ENCODE results near the gene GRID2.
A peak's percentile ranks its signal among the peaks of the same experiment; 100 is the strongest.
"Not testable (repeated sequence)": the region's sequence is repeated elsewhere in the genome, so short reads cannot be mapped to it uniquely, and the experiment has no call there.

The GRID2 gene

GRCh38 chr4:92303621-92304027 is at the start of gene GRID2:
GRID2 (plus strand) TSS chr4:92303966.
- DNase-seq = peak; percentile 66 to 76

GRCh38 chr4:92253986-92254671 is 49.6 kb upstream of the GRID2 start:
- no peak for DNase-seq

DNA sequence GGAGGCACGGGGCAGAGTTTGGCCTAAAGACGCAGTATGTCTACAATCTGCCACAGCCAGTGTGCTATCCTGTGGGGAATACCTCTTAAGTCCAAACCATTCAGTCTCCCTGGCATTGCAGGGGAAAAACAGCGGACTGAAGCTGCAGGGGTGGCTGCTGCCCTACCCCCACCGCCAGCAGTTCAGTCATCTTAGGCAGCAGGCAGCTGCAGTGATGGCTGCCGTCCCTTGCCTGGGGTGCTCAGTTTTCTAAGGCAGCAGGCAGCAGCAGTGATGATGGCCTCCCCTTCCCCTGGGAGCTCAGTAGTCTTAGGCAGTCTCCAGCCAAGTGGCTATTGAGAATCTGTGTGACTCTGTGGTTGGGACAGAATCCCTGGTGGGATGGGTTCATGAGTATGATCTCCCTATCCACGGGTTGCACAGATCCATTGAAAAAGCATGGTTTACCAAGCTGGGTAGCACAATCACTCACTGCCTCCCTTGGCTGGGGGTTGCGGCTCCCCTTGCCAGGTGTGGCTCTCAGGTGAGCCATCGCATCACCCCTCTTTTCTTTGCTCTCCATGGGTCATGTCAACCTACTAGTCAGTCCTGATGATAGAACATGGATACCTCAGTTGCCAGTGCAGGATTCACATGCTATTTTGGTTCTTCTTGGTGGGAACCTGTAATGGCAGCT is 48.9 kb upstream of the GRID2 start:
- DNase-seq = no peak

- no peak for DNase-seq
Measured at GRCh38 chr4:92255920-92256244, 47.9 kb upstream of the GRID2 start.

GRCh38 chr4:92257931-92258857 is 45.6 kb upstream of the GRID2 start:
- DNase-seq = no peak

DNA sequence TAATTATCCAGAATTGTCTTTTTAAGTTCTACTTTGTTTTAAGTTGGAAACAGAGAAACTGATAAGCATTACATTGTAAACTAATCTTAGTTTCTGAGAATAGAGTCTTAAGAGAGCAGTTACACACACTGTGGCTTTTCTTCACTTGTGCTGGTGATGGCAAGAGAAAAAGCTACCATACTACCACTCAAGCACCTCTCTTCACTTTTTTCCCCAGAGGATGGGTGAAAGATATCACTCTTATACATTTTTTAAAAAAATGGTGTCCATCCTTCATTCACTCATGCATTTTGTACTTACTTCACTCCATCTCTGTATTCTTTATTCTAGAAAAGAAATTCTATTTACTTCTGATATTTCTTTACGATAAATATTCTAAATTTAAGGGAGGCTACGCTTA is 42.5 kb upstream of the GRID2 start:
- no peak for DNase-seq

- no peak for DNase-seq
Measured at GRCh38 chr4:92262371-92262770, 41.4 kb upstream of the GRID2 start.

GRCh38 chr4:92263010-92263409 is 40.8 kb upstream of the GRID2 start:
- no peak for DNase-seq

GRCh38 chr4:92263575-92263974 is 40.2 kb upstream of the GRID2 start:
- no peak for DNase-seq

DNA sequence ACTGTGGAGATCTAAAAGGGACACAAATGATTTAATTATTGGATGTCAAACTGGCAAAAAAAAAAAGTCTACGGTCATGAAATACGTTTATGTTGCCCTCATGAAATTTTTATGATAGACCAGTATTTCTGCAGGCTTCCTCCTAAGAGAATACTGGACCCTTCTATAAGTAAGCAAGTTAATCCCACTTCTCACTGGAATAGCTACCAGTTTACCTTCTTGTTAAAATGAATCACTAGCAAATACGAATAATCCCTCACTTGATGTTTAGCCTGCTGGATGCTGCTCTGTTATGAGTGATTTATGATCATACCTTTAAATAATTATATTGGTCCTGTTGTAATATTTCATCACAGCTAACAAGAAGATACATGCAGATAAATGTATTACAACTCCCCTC is 39.6 kb upstream of the GRID2 start:
- DNase-seq = no peak

DNA sequence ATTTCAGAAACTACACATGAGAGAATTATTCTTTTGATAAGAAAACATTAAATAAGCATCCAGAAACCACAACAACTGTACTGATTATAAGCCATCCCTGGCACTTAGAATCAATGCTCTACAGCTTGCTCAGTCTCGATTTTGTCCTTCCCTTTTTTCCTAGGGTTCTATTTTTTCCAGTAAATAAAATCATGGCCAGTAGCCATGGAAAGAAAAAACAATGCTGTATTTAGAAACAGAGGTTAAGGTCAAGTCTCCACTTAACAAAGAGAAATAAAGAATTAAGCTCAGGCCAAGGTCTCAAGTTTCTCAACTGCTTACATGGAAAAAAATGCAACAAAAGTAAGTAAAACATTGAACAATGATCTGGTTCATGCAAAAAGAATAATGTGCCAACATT is 38.7 kb upstream of the GRID2 start:
- no peak for DNase-seq

GRCh38 chr4:92265798-92266197 is 38.0 kb upstream of the GRID2 start:
- DNase-seq = no peak

DNA sequence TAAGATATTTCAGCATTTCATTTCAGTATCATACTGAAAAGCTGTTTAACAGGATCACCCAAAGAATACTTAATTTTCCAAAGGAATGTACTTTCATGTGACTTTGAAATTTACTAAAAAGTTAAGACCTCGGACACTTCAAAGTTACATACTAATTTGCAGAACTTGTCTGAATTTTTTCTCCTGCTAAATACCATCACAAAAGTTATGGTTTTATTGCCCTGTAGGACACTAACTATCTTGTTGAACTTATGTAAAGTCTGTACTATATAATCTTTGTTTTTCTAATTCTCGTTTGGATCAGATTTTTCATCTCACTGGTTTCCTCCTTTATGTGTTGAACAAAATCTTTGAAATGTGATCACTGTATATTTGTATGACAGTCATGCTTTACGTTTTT is 37.2 kb upstream of the GRID2 start:
- no peak for DNase-seq

GRCh38 chr4:92268642-92269041 is 35.1 kb upstream of the GRID2 start:
- no peak for DNase-seq

GRCh38 chr4:92270908-92271307 is 32.9 kb upstream of the GRID2 start:
- DNase-seq = no peak

DNA sequence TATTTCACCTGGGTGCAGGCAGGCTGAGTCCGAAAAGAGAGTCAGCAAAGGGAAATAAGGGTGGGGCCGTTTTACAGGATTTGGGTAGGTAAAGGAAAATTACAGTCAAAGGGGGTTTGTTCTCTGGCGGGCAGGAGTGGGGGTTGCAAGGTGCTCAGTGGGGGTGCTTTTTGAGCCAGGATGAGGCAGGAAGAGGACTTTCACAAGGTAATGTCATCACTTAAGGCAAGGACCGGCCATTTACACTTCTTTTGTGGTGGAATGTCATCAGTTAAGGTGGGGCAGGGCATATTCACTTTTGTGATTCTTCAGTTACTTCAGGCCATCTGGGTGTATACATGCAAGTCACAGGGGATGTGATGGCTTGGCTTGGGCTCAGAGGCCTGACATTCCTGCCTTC is 32.2 kb upstream of the GRID2 start:
- DNase-seq = not testable (repeated sequence)

GRCh38 chr4:92277057-92277881 is 26.5 kb upstream of the GRID2 start:
- DNase-seq = not testable (repeated sequence)

- DNase-seq = no peak
Measured at GRCh38 chr4:92279296-92279695, 24.5 kb upstream of the GRID2 start.

DNA sequence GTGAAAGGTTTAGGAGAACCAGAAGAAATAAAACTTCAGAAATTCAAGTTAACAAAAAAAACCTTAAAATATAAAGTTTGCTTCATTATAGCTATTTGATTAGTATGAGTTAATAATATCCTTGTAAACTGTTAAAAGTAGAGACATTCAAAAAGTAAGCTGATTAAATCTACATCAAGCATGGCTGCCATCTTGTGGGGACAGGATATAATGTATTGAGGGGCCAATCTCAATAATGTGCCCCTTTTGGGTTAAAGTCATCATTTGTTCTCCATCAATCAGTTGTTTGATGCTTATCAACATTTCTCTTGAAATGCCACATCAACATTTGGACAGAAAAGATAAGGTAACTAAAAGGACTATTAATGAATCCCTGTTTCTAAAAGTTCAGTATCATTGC is 4.6 kb upstream of the GRID2 start:
- no peak for DNase-seq

DNA sequence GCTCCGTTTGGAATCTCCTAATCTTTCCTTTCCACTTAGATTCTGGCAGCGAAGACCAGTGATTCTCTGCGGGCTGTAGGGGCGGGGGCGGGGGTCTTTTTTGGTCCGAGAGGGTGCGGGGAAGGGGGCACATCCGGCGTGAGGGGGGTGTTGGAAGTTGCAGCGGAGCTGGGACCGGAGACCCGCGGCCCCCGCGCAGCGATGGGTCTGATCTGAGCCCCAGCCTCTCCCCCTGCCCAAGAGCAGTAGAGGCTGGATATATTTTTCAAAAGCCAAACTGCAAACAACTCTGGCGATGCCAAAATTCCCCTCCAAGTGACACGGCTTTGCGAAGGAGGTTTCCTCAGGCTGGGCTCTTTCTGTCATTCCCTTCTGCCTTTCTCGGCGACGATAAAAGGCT is 355 bp downstream of the GRID2 start:
- no peak for DNase-seq

- DNase-seq = peak in 1 of 2 experiments; percentile 10
Measured at GRCh38 chr4:92304606-92305005, 840 bp downstream of the GRID2 start.

- peak; percentile 53 to 74 for DNase-seq
Measured at GRCh38 chr4:92305148-92305877, 1.5 kb downstream of the GRID2 start.

Data from cerebellar nuclear complex (tissue), 1 donor.